Loucy (cell line): ENCODE data around the gene DHRSX.

Experiments
- CTCF ChIP-seq: fragments of 200-600 bp; sonication (generic); conservative IDR thresholded peaks from 2 replicates; pipeline ENCODE4 v1.5.1; 2014; ENCODE audit warnings: mild to moderate bottlenecking, antibody characterized with exemption, low read length
- EZH2phosphoT487 ChIP-seq: fragments of 200-600 bp; IDR thresholded peaks from 2 replicates; pipeline ENCODE4 v1.6.1; 2018; ENCODE audit warnings: antibody characterized with exemption, mild to moderate bottlenecking, moderate library complexity, borderline replicate concordance

DNA sequence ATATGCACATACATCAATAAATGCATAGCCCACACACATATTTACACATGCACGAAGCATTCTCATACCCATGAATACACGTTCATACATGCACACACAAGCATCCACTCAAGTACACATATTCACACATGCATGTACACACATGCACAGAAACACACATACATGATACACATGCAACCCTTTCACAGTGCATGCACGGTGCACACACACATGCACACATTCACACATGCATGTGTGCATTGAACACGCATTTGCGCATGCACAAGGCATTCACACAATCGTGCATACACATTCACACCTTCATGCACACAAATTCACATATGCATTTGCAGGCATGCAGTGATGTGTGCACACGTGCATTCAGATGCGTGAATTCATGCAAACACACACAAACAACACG is 324.5 kb downstream of the DHRSX start:
- TF ChIP-seq CTCF (no peak), EZH2phosphoT487 (no peak)
